ENCODE data around the gene ATF6. TPM values are rescaled to one million over a fixed set of nuclear protein-coding genes. Genes with fewer than 3 reads are reported as not detected.
"Not testable (repeated sequence)": the region's sequence is repeated elsewhere in the genome, so short reads cannot be mapped to it uniquely, and the experiment has no call there.

ATF6 gene
- total and polyA plus RNA-seq, 2 of the 8 experiments (the other 6 are each of a cell fraction or from before 2014, with no cell fraction given): 4.6 to 10.0 TPM

DNA sequence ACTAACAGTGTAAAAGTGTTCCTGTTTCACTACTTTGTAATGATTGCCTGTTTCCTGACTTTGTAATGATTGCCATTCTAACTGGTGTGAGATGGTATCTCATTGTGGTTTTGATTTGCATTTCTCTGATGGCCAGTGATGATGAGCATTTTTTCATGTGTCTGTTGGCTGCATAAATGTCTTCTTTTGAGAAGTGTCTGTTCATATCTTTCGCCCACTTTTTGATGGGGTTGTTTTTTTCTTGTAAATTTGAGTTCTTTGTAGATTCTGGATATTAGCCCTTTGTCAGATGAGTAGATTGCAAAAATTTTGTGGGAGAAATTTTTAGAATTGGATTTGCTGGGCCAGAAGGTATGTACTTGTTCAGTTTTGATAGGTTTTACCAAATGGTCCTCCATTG is 43.5 kb downstream of the ATF6 start:
- H3K23ac ChIP-seq (ENCODE audit: insufficient read length); H3K4me2 ChIP-seq (ENCODE audit: insufficient read depth in 1 of 2, low read depth in 2 of 2, low read length in 2 of 2); H4K8ac ChIP-seq (ENCODE audit: extremely low read depth, insufficient read depth, low read length); H3K14ac ChIP-seq (ENCODE audit: insufficient read length); H2BK15ac ChIP-seq (ENCODE audit: low read length); H3K36me3 ChIP-seq (ENCODE audit: control insufficient read depth in 2 of 4, insufficient read depth in 4 of 4, low read length in 3 of 4); H4K20me1 ChIP-seq (replicated peaks in 1 of 2; ENCODE audit: control insufficient read depth in 1 of 2, insufficient read depth in 2 of 2, low read length in 2 of 2); FAIRE-seq; H3K18ac ChIP-seq (ENCODE audit: extremely low read depth, low read length); H3K23me2 ChIP-seq (ENCODE audit: low read depth, low read length); H3K9ac ChIP-seq (replicated peaks in 1 of 4; ENCODE audit: extremely low read depth in 1 of 4, low read depth in 3 of 4, low read length in 3 of 4); H3K79me2 ChIP-seq (ENCODE audit: control insufficient read depth in 1 of 2, insufficient read depth in 2 of 2, low read length in 2 of 2); POLR2A ChIA-PET (ENCODE audit: partially characterized antibody); H3K27ac ChIP-seq (ENCODE audit: low read depth, low read length); DNase-seq (ENCODE audit: low read depth in 1 of 2, low spot score in 2 of 2); H3K4me3 ChIP-seq (ENCODE audit: extremely low read depth in 1 of 4, insufficient read depth in 2 of 4, low read depth in 3 of 4, low read length in 4 of 4); H2BK12ac ChIP-seq (ENCODE audit: low read depth, low read length); H3K4me1 ChIP-seq (replicated peaks in 1 of 4; ENCODE audit: control insufficient read depth in 3 of 4, insufficient read depth in 4 of 4, low read length in 3 of 4); H2BK20ac ChIP-seq (ENCODE audit: low read length); H3K27me3 ChIP-seq (replicated peaks in 1 of 4; ENCODE audit: control insufficient read depth in 3 of 4, extremely low read depth in 1 of 4, insufficient read depth in 3 of 4, low read length in 3 of 4); H3K4ac ChIP-seq (replicated peaks; ENCODE audit: insufficient read length, low read depth, low read length); H3K79me1 ChIP-seq (ENCODE audit: low read depth, low read length); H3K56ac ChIP-seq (replicated peaks; ENCODE audit: insufficient read length, low read depth, low read length); H2AK5ac ChIP-seq (ENCODE audit: low read depth, low read length); H2AFZ ChIP-seq (ENCODE audit: low read length); H3K9me3 ChIP-seq (ENCODE audit: insufficient read depth in 2 of 2, low read depth in 1 of 2, low read length in 1 of 2); H4K5ac ChIP-seq (ENCODE audit: insufficient read length, low read depth, low read length); H2BK5ac ChIP-seq (ENCODE audit: low read depth, low read length); H2BK120ac ChIP-seq (replicated peaks; ENCODE audit: low read depth, low read length); H4K91ac ChIP-seq (replicated peaks; ENCODE audit: insufficient read length, low read length): not testable (repeated sequence)
- CTCF ChIA-PET (ENCODE audit: partially characterized antibody): interaction anchor here (1.5 kb wide), 1 partner anchor 17 kb away, joined by 4 read pairs; no protein-coding TSS in a partner anchor
- WGBS, 2 experiments (ENCODE audit: extremely low coverage in 1 of 2, insufficient coverage in 1 of 2, insufficient read length in 1 of 2, insufficient replicate concordance in 2 of 2, low coverage in 1 of 2, low lambda C conversion rate in 2 of 2, missing lambda C conversion rate in 1 of 2): 80% methylated on average over 1 of the region's 1 CpG; no CpG with 5 or more reads in 1 of the 2 experiments

Data from H1 (cell line).